Osteocyte (in vitro differentiated cells): ENCODE data around the gene KCNN3. TPM values are rescaled to one million over a fixed set of nuclear protein-coding genes. Genes with fewer than 3 reads are reported as not detected.

Experiments used
- DNase-seq: peaks from one replicate; pipeline ENCODE4 v3.0.0; 2021; ENCODE audit warnings: mixed read lengths; ENCODE audit not compliant: unreplicated experiment; ENCODE audit errors: extremely low spot score
- H3K27ac Mint-ChIP-seq: one replicate; pipeline ENCODE4 v1.8.0; 2021; ENCODE audit warnings: mild to moderate bottlenecking, mixed read lengths; ENCODE audit not compliant: unreplicated experiment
- H3K27me3 Mint-ChIP-seq: one replicate; pipeline ENCODE4 v1.8.0; 2021; ENCODE audit warnings: mixed read lengths; ENCODE audit not compliant: unreplicated experiment
- H3K36me3 Mint-ChIP-seq: one replicate; pipeline ENCODE4 v1.8.0; 2021; ENCODE audit warnings: mixed read lengths; ENCODE audit not compliant: unreplicated experiment
- H3K4me1 Mint-ChIP-seq: one replicate; pipeline ENCODE4 v1.8.0; 2021; ENCODE audit warnings: mixed read lengths; ENCODE audit not compliant: unreplicated experiment
- H3K4me3 Mint-ChIP-seq: one replicate; pipeline ENCODE4 v1.8.0; 2021; ENCODE audit warnings: mild to moderate bottlenecking, moderate library complexity, mixed read lengths; ENCODE audit not compliant: unreplicated experiment
- H3K9me3 Mint-ChIP-seq: one replicate; pipeline ENCODE4 v1.8.0; 2021; ENCODE audit warnings: mixed read lengths; ENCODE audit not compliant: unreplicated experiment
- total RNA-seq: library from RNA; stranded (reverse); gene quantifications from 2 replicates; pipeline ENCODE4 v1.2.1, GENCODE V29; 2021
- TF ChIP-seq, protein P1 (sequence below): fragments of 200-600 bp; sonication (generic); IDR thresholded peaks from 2 replicates; pipeline ENCODE4 v1.5.0; 2021; ENCODE audit warnings: antibody characterized with exemption, mild to moderate bottlenecking, moderate library complexity

Gene KCNN3
- total RNA-seq, 1 donor from 2014 or later, result 0.16 TPM

GRCh38 chr1:154742606-154743005, 127.5 kb downstream of the KCNN3 start:
- Mint-ChIP-seq H3K9me3 (peaks cover 5% of the 10 kb centered on the region), H3K36me3 (no peaks in the 10 kb centered on the region), H3K4me1 (no peaks in the 10 kb centered on the region), H3K27ac (no peak overlapping the region), H3K27me3 (peaks cover 82% of the 10 kb centered on the region), H3K4me3 (no peak overlapping the region)
- DNase-seq, result no peak
- TF ChIP-seq, protein P1, sequence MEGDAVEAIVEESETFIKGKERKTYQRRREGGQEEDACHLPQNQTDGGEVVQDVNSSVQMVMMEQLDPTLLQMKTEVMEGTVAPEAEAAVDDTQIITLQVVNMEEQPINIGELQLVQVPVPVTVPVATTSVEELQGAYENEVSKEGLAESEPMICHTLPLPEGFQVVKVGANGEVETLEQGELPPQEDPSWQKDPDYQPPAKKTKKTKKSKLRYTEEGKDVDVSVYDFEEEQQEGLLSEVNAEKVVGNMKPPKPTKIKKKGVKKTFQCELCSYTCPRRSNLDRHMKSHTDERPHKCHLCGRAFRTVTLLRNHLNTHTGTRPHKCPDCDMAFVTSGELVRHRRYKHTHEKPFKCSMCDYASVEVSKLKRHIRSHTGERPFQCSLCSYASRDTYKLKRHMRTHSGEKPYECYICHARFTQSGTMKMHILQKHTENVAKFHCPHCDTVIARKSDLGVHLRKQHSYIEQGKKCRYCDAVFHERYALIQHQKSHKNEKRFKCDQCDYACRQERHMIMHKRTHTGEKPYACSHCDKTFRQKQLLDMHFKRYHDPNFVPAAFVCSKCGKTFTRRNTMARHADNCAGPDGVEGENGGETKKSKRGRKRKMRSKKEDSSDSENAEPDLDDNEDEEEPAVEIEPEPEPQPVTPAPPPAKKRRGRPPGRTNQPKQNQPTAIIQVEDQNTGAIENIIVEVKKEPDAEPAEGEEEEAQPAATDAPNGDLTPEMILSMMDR, result no peak

- Mint-ChIP-seq H3K27ac (no peak overlapping the region), H3K27me3 (peaks cover 81% of the 10 kb centered on the region), H3K36me3 (no peaks in the 10 kb centered on the region), H3K9me3 (peaks cover 5% of the 10 kb centered on the region), H3K4me3 (no peak overlapping the region), H3K4me1 (no peaks in the 10 kb centered on the region)
- DNase-seq, result no peak
- TF ChIP-seq, protein P1, result no peak
Observed at GRCh38 chr1:154741741-154742495, 128.2 kb downstream of the KCNN3 start.

DNA sequence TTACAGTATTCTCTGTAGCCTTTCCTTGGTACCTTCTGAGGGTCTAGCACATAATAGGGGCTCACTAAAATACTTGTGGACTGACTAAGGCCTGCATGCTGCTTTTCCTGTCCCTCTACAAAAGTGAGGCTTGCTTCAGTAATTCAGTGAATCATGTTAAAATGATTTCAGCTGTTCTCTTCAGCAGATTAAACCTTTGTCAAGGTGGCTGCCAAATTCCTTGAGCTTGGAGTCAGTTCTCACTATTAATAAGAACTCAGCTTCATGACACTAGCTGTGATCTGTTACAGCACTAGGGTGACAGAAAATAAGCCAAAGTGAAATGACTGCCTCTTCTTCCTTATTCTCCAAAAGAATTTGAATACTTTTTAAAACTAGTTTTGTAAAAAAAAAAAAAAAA, 128.8 kb downstream of the KCNN3 start:
- Mint-ChIP-seq H3K4me1 (no peaks in the 10 kb centered on the region), H3K27me3 (peaks cover 80% of the 10 kb centered on the region), H3K4me3 (no peak overlapping the region), H3K27ac (no peak overlapping the region), H3K36me3 (no peaks in the 10 kb centered on the region), H3K9me3 (peaks cover 5% of the 10 kb centered on the region)
- TF ChIP-seq, protein P1, result no peak
- no peak for DNase-seq

GRCh38 chr1:154739654-154740053, 130.4 kb downstream of the KCNN3 start:
- Mint-ChIP-seq H3K4me1 (no peaks in the 10 kb centered on the region), H3K4me3 (no peak overlapping the region), H3K9me3 (peaks cover 5% of the 10 kb centered on the region), H3K27ac (no peak overlapping the region), H3K27me3 (peaks cover 67% of the 10 kb centered on the region), H3K36me3 (no peaks in the 10 kb centered on the region)
- DNase-seq, result no peak
- TF ChIP-seq, protein P1, result no peak

GRCh38 chr1:154736841-154737240, 133.2 kb downstream of the KCNN3 start:
- no peak for DNase-seq
- H3K9me3 Mint-ChIP-seq, result peaks cover 5% of the 10 kb centered on the region
- peaks cover 49% of the 10 kb centered on the region for H3K27me3 Mint-ChIP-seq
- no peaks in the 10 kb centered on the region for H3K4me1 Mint-ChIP-seq
- H3K4me3 Mint-ChIP-seq, result no peak overlapping the region
- TF ChIP-seq, protein P1, result no peak
- H3K27ac Mint-ChIP-seq, result no peak overlapping the region
- H3K36me3 Mint-ChIP-seq, result no peaks in the 10 kb centered on the region
